NOMO-1 (cell line): ENCODE measurements around the gene WEE1.

ENCODE experiments used
- DNase-seq, 2 experiments: peaks; one replicate each; lab custom pipeline; 2025; ENCODE audit not compliant: unreplicated experiment in 2 of 2; lab: John Stamatoyannopoulos, UW

WEE1 gene

GRCh38 chr11:9565822-9566560, 7.5 kb upstream of the WEE1 start:
- DNase-seq: peak; percentile 55 to 91

DNA sequence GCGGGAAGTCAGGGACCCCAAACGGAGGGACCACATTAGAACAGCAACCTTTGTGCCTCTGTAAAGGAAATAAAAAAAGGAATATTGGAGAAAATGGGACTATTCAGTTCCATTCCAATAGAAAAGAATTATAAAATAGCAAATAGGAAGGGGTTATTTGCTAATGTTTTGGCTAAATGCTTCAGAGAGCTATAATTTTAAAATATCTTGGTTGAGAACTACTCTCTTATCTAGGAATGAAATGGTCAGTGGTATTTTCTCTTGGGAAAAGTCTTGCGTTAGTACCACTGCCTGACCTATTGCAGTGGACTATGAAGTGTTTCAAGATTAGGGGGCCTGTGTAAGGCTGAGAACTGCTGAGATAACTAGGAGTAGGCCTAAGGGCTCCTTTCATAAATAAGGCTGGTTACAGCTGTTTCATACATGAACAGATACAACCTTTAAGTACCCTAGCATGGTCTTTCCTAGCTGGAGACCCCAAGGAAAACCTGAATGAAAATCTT, 6.9 kb upstream of the WEE1 start:
- DNase-seq: no peak

DNA sequence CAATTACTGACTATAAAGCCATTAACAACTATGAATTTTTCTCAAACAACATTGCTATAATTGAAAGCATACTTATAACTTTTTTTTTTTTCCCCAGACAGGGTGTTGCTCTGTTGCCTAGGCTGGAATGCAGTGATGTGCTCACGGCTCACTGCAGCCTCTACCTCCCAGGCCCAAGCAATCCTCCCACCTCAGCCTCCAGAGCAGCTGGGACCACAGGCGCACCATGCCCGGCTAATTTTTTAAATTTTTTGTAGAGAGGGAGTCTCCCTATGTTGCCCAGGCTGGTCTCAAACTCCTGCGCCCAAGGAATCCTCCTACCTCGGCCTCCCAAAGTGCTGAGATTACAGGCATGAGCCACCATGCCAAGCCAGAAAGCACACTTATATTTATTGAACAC, 6.1 kb upstream of the WEE1 start:
- no peak for DNase-seq

- no peak for DNase-seq
Measured at GRCh38 chr11:9568161-9568853, 5.2 kb upstream of the WEE1 start.

DNA sequence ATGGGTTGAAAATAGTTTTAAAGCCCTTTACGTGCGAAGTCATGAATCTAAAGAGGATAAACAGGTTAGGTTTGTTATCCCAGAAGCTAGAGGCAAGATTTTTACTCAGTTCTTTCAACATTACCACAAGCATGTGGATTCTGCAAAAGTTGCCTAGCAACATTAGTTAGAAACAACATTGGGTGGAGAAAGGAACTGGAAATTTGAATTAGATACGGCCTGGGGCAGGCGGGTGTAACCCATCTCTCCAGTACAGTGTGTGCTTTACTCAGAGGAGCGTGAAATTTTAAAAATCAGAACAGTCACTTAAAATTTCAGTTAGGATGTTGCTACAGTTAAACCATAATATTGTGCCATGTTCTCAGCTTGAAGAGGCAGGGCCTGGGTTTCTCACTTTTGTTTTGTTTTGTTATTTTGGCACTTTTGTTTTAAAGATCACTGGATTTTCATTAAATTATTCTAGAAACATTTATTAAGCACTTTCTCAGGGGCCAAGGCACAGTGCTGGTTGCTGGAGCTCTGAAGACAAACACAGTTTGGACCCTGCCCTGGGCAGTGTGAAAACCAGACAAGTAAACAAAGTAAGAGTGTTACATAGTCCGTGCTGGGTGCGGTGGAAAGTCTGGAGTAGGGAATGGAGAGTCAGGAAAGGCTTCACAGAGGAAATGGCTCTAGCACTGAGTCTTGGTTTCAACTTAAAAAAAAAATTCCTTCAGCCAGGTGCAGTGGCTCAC, 4.4 kb upstream of the WEE1 start:
- DNase-seq: peak; percentile 44 to 67

GRCh38 chr11:9569588-9570164, 3.8 kb upstream of the WEE1 start:
- DNase-seq: no peak

GRCh38 chr11:9570313-9571025, 3.0 kb upstream of the WEE1 start:
- DNase-seq: no peak

DNA sequence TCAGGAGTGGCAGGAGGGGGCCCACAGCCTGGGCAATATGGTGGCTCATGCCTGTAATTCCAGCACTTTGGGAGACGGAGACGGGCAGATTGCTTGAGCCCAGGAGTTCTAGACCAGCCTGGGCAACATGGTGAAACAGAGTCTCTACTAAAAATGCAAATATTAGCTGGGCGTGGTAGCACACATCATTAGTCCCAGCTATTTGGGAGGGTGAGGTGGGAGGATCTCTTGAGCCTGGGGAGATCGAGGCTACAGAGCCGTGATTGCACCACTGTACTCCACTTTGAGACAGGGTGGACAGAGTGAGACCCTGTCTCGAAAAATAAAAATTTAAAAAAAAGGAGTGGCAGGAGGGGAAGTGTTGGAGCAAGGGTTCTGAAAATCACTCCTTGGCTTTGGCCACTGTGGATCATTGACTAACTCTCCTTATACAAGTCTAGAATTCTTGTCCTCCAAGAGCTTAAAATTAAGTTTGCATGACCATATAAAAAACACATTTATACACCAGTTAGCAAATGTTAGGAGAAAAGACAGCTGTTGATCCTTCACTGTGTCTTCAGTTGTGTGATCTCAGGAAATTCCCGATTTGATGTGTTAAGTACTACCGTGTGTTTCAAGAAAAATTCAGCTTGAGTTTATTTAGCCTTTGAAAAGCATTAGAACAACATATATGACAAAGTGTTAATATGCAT, 2.3 kb upstream of the WEE1 start:
- no peak for DNase-seq

DNA sequence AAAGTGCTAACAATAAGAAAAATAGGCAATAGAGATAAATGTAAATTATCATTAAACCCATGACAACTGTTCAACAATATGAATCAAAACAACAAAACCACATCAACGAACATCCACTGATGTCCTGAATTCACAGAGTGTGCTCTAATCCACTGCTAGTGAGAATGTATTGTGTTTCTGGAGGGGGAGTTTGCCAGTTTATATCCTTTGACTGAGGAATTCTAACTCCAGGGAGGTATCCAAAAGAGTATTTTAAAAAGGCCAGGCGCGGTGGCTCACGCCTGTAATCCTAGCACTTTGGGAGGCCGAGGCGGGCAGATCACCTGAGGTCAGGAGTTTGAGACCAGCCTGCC, 1.7 kb upstream of the WEE1 start:
- DNase-seq: no peak

- peak; percentile 57 to 79 for DNase-seq
Measured at GRCh38 chr11:9573775-9574621, 528 bp downstream of the WEE1 start.

DNA sequence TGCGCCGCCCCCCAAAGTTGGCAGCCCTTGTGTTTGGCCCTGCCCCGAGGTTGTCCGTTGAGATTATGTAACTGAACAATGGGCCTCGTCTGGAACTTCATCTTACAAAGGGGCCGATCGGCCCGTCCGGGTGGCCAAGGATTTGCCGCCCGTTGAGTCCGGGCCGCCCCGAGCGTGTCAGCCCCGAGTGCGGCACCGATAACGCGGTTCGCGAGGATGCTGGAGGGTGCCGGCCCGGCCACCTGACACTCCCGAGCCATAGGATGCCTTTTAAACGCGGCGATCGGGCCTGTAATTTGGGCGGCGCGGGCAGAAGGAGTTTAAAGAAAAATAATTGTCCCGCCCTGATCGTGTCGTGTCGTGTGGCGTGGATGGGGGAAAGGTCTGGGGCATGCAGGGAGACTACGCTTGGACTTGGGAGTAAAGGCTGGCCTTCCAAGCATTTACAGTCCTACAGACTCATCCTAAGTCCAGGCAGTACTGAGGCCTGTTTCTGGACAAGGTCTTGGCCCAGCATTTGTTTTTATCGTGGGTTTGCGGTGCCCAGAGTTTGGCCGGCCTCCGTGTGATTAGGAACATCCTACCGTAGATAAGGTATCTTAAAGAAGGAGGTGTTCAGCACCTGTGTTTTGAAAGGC, 1.3 kb downstream of the WEE1 start:
- no peak for DNase-seq

GRCh38 chr11:9575260-9576240, 2.1 kb downstream of the WEE1 start:
- DNase-seq: peak; percentile 11 to 23

DNA sequence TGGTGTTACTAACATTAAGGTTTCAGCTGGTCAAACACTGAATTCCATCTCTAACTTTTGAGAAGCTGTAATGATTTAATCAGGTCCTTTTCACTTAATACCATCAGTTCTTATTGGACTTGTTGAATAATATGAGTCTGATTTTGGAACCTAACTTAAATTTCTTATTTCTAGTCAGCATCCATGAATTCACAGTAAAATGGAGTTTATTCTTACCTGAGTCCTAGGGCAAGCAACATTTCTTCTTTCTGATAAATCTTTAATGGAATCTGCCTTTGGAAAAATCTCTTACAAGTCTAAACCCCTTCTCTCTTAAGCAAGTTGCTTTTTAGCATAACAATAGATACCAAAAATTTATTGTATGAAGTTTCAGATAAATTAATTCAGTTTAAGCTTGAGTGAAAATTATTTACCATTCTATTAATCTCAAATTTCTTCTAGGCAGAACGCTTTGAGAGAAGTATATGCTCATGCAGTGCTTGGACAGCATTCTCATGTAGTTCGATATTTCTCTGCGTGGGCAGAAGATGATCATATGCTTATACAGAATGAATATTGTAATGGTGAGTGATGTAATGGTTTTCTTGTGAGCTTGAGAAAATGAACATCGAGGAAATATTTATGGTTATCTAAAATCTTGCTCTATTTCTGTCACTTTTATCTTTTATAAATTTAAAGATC, 3.4 kb downstream of the WEE1 start:
- DNase-seq: no peak

DNA sequence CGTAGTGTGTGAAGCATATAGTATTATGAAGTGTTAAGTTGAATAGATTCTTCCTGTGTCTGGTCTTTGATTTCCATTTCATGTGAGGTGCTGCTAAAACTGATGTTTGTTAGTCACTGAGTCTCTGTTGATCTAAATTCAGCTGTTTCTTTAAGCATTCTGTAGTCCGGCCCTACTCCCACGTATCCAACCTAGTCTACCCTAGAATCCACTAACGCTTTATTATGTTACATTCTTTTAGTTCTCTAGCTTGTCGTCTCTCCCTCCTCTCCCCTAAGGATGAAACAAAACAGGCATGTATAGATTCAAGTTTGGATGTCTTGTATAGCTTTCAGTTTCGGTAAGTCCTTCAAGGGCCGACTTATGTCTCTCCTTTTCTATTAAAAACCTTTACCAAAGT, 4.1 kb downstream of the WEE1 start:
- no peak for DNase-seq

GRCh38 chr11:9580894-9581293, 7.4 kb downstream of the WEE1 start:
- no peak for DNase-seq

DNA sequence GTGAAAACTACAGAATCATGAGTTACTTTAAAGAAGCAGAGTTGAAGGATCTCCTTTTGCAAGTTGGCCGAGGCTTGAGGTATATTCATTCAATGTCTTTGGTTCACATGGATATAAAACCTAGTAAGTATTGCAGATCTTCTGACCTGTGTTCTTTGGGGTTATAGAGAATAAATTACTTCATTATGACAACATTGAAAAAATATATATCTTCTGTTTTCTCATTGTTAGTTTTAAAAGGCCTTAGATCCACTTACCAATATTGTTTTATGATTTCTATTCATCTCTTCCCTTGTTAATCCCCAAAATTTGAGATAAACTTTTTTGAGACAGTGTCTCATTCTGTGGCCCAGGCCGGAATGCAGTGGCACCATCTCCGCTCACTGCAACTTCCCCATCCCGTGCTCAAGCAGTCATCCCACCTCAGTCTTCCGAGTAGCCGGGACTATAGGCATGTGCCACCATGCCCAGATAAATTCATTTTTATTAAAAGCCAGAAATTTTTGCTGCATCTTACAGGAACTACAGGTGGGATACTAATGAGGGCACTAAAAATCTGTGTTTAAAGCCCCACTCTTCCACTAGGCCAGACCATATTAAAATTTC, 8.2 kb downstream of the WEE1 start:
- no peak for DNase-seq

DNA sequence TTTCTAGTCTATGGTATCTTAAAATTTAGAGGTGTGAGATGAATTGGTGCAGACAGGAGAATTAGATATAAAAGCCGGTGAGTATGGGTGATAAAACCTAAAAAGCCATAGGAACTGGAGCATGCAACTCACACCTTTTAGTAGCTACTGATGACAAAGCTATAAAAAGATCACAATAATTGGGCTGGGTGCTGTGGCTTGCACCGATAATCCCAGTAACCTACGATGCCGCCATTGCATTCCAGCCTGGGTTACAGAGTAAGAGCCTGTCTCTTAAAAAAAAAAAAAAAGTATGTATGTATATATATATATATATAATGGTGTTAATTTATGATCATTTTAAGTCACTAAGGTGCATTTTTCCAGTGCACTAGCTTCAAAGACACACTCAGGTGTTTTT, 17.2 kb downstream of the WEE1 start:
- no peak for DNase-seq
